Mesenchymal stem cell (in vitro differentiated cells and primary cell): ENCODE measurements around the gene ARL5C.

ENCODE experiments used
- DNase-seq: peaks from one replicate; pipeline ENCODE4 v3.0.0-alpha.2; 2013
- H2AFZ ChIP-seq: one replicate; pipeline ENCODE4 v1.6.1; 2013; ENCODE audit warnings: low read depth, mild to moderate bottlenecking, control low read depth, inconsistent platforms, low read length, moderate library complexity
- H2AK5ac ChIP-seq: 2 replicates; pipeline ENCODE4 v1.6.1; 2013; ENCODE audit warnings: low read length, moderate library complexity, mild to moderate bottlenecking, inconsistent platforms; ENCODE audit not compliant: severe bottlenecking
- H2BK120ac ChIP-seq: one replicate; pipeline ENCODE4 v1.6.1; 2013; ENCODE audit warnings: low read depth, mild to moderate bottlenecking, inconsistent platforms, low read length, moderate library complexity
- H2BK12ac ChIP-seq, 2 experiments: one replicate each; pipeline ENCODE4 v1.6.1; 2013; ENCODE audit warnings: inconsistent platforms in 2 of 2, low read length in 2 of 2, mild to moderate bottlenecking in 2 of 2, moderate library complexity in 2 of 2, control low read depth in 1 of 2
- H2BK15ac ChIP-seq: one replicate; pipeline ENCODE4 v1.6.1; 2013; ENCODE audit warnings: mild to moderate bottlenecking, low read depth, inconsistent platforms; ENCODE audit not compliant: poor library complexity, severe bottlenecking
- H2BK5ac ChIP-seq: 2 replicates; pipeline ENCODE4 v1.6.1; 2013; ENCODE audit warnings: low read depth, mild to moderate bottlenecking, low read length, control low read depth, inconsistent platforms; ENCODE audit not compliant: poor library complexity, severe bottlenecking
- H3K14ac ChIP-seq, 2 experiments: one replicate each; pipeline ENCODE4 v1.6.1; 2013; ENCODE audit warnings: inconsistent platforms in 2 of 2, low read length in 2 of 2, control low read depth in 1 of 2, mild to moderate bottlenecking in 1 of 2, moderate library complexity in 1 of 2
- H3K18ac ChIP-seq, 2 experiments: one replicate each; pipeline ENCODE4 v1.6.1; 2013; ENCODE audit warnings: inconsistent platforms in 2 of 2, low read length in 2 of 2, control low read depth in 1 of 2, low read depth in 1 of 2, mild to moderate bottlenecking in 1 of 2
- H3K23ac ChIP-seq, 2 experiments: one replicate each; pipeline ENCODE4 v1.6.1; 2013; ENCODE audit warnings: inconsistent platforms in 2 of 2, low read length in 2 of 2, mild to moderate bottlenecking in 2 of 2, moderate library complexity in 2 of 2, control low read depth in 1 of 2
- H3K27ac ChIP-seq: 2 replicates; pipeline ENCODE4 v1.5.1; 2013; ENCODE audit warnings: mild to moderate bottlenecking, moderate library complexity, low read length, control low read depth, inconsistent platforms; ENCODE audit not compliant: poor library complexity, severe bottlenecking
- H3K27me3 ChIP-seq, 2 experiments: 2 replicates each; pipeline versions ENCODE4 v1.6.1 to v1.7.0; 2013; ENCODE audit warnings: low read length in 2 of 2, mild to moderate bottlenecking in 2 of 2, moderate library complexity in 2 of 2, control low read depth in 1 of 2, inconsistent platforms in 1 of 2; ENCODE audit not compliant: control insufficient read depth in 1 of 2, insufficient read depth in 1 of 2
- H3K36me3 ChIP-seq, 2 experiments: 2 replicates each; pipeline versions ENCODE4 v1.6.1 to v1.7.0; 2013; ENCODE audit warnings: low read length in 2 of 2, control low read depth in 1 of 2, inconsistent platforms in 1 of 2, low read depth in 1 of 2, mild to moderate bottlenecking in 1 of 2; ENCODE audit not compliant: insufficient read depth in 2 of 2, control insufficient read depth in 1 of 2
- H3K4ac ChIP-seq, 2 experiments: one replicate each; pipeline ENCODE4 v1.6.1; 2013; ENCODE audit warnings: inconsistent platforms in 2 of 2, low read length in 2 of 2, mild to moderate bottlenecking in 2 of 2, moderate library complexity in 2 of 2, control low read depth in 1 of 2, low read depth in 1 of 2
- H3K4me1 ChIP-seq: 2 replicates; pipeline ENCODE4 v1.6.1; 2013; ENCODE audit warnings: low read depth, low read length, control low read depth; ENCODE audit not compliant: control insufficient read depth, insufficient read depth
- H3K4me2 ChIP-seq: 2 replicates; pipeline ENCODE4 v1.6.1; 2013; ENCODE audit warnings: low read length, mild to moderate bottlenecking, inconsistent platforms; ENCODE audit not compliant: poor library complexity, severe bottlenecking
- H3K4me3 ChIP-seq, 2 experiments: 2 replicates each; pipeline versions ENCODE4 v1.5.1 to v1.7.0; 2013; ENCODE audit warnings: low read length in 2 of 2, mild to moderate bottlenecking in 2 of 2, control low read depth in 1 of 2, low read depth in 1 of 2; ENCODE audit not compliant: insufficient read depth in 1 of 2
- H3K79me1 ChIP-seq: replicated peaks from 2 replicates; pipeline ENCODE4 v1.6.1; 2013; ENCODE audit warnings: mild to moderate bottlenecking, control low read depth, low read length, inconsistent platforms; ENCODE audit not compliant: poor library complexity, severe bottlenecking
- H3K9ac ChIP-seq: 2 replicates; pipeline ENCODE4 v1.7.0; 2013; ENCODE audit warnings: mild to moderate bottlenecking, low read length, moderate library complexity
- H3K9me3 ChIP-seq: 2 replicates; pipeline ENCODE4 v1.7.0; 2013; ENCODE audit warnings: mild to moderate bottlenecking, low read length; ENCODE audit not compliant: control insufficient read depth
- H4K8ac ChIP-seq: one replicate; pipeline ENCODE4 v1.6.1; 2013; ENCODE audit warnings: inconsistent platforms, mild to moderate bottlenecking, low read length, moderate library complexity
- H4K91ac ChIP-seq: one replicate; pipeline ENCODE4 v1.6.1; 2013; ENCODE audit warnings: mild to moderate bottlenecking, low read length, inconsistent platforms
- WGBS: methylation state at CpG from one replicate; pipeline ENCODE4 v1.1.7; 2013; ENCODE audit warnings: mixed read lengths; 5-methylcytosine and 5-hydroxymethylcytosine counted together

Gene ARL5C

GRCh38 chr17:39199820-39200069 is 33.8 kb upstream of the ARL5C start:
- H2AFZ ChIP-seq: no peak overlapping the region
- no peak overlapping the region for H4K91ac ChIP-seq
- H3K4me3 ChIP-seq: peak overlapping the region in 1 of 2 experiments; percentile 93
- peak overlapping the region; percentile 74 for H3K27ac ChIP-seq
- no peak overlapping the region for H3K14ac ChIP-seq
- WGBS: 4% methylated on average over 8 of the region's 10 CpGs
- H3K9me3 ChIP-seq: no peaks in the 10 kb centered on the region
- H4K8ac ChIP-seq: peak overlapping the region; percentile 81
- peaks cover 21% of the 10 kb centered on the region for H3K4me1 ChIP-seq
- H3K9ac ChIP-seq: peak overlapping the region; percentile 97
- no peak overlapping the region for H2BK15ac ChIP-seq
- H2BK12ac ChIP-seq: no peak overlapping the region
- H3K27me3 ChIP-seq: no peaks in the 10 kb centered on the region
- H2AK5ac ChIP-seq: peak overlapping the region; percentile 82
- H3K36me3 ChIP-seq: peaks cover 32 to 38% of the 10 kb centered on the region in 2 experiments
- no peak overlapping the region for H2BK5ac ChIP-seq
- no peak overlapping the region for H2BK120ac ChIP-seq
- no peak overlapping the region for H3K23ac ChIP-seq
- H3K4me2 ChIP-seq: peak overlapping the region; percentile 61
- peaks cover 17% of the 10 kb centered on the region for H3K79me1 ChIP-seq
- DNase-seq: peak; percentile 96
- H3K18ac ChIP-seq: no peak overlapping the region
- H3K4ac ChIP-seq: peak overlapping the region in 1 of 2 experiments; percentile 87

- H3K27ac ChIP-seq: peak overlapping the region; percentile 43
- H3K18ac ChIP-seq: peak overlapping the region; percentile 61 to 65
- H2BK12ac ChIP-seq: peak overlapping the region in 1 of 2 experiments; percentile 69
- H3K79me1 ChIP-seq: peaks cover 29% of the 10 kb centered on the region
- H3K4ac ChIP-seq: peak overlapping the region in 1 of 2 experiments; percentile 79
- no peak overlapping the region for H2BK5ac ChIP-seq
- no peak overlapping the region for H3K14ac ChIP-seq
- H2AFZ ChIP-seq: peak overlapping the region; percentile 29
- peak overlapping the region; percentile 86 for H3K4me2 ChIP-seq
- peak overlapping the region; percentile 91 for H4K8ac ChIP-seq
- peak overlapping the region; percentile 33 for H3K9ac ChIP-seq
- H3K9me3 ChIP-seq: no peaks in the 10 kb centered on the region
- peak overlapping the region; percentile 81 for H2AK5ac ChIP-seq
- peaks cover 23% of the 10 kb centered on the region for H3K4me1 ChIP-seq
- no peak overlapping the region for H2BK15ac ChIP-seq
- WGBS: 100% methylated on average over 1 of the region's 4 CpGs
- H2BK120ac ChIP-seq: no peak overlapping the region
- peaks cover 31 to 33% of the 10 kb centered on the region in 2 experiments for H3K36me3 ChIP-seq
- H3K23ac ChIP-seq: no peak overlapping the region
- H3K4me3 ChIP-seq: peak overlapping the region in 1 of 2 experiments; percentile 84
- no peaks in the 10 kb centered on the region for H3K27me3 ChIP-seq
- DNase-seq: no peak
- H4K91ac ChIP-seq: peak overlapping the region; percentile 59
Observed at GRCh38 chr17:39198186-39198566, 32.2 kb upstream of the ARL5C start.

- Histone ChIP-seq H3K18ac (peak within 1 kb of the TSS; percentile 65 to 89), H3K14ac (peak within 1 kb of the TSS in 1 of 2 experiments; percentile 45), H4K8ac (peak within 1 kb of the TSS; percentile 91), H3K9ac (peak within 1 kb of the TSS; percentile 85), H3K4me3 (peak within 1 kb of the TSS; percentile 72 to 84), H3K9me3 (no peaks in the 10 kb centered on the region), H4K91ac (peak within 1 kb of the TSS; percentile 59), H3K79me1 (peaks cover 30% of the 10 kb centered on the region), H2BK12ac (peak within 1 kb of the TSS; percentile 69 to 81), H3K23ac (peak within 1 kb of the TSS in 1 of 2 experiments; percentile 37), H3K27me3 (no peaks in the 10 kb centered on the region), H2BK120ac (peak within 1 kb of the TSS; percentile 64), H3K4ac (peak within 1 kb of the TSS in 1 of 2 experiments; percentile 98), H2AK5ac (peak within 1 kb of the TSS; percentile 81), H3K4me2 (peak within 1 kb of the TSS; percentile 91), H2BK15ac (peak within 1 kb of the TSS; percentile 23), H2BK5ac (no peak within 1 kb of the TSS), H3K36me3 (peaks cover 31 to 34% of the 10 kb centered on the region in 2 experiments), H3K4me1 (peaks cover 23% of the 10 kb centered on the region), H3K27ac (peak within 1 kb of the TSS; percentile 43), H2AFZ (peak within 1 kb of the TSS; percentile 29)
- DNase-seq: peak; percentile 82
- WGBS: 0% methylated on average over 26 of the region's 55 CpGs
Observed at GRCh38 chr17:39197380-39198185, 31.6 kb upstream of the ARL5C start, which contains the start of gene CACNB1. TSS of gene CACNB1 (minus strand) at chr17:39197669. CDS start at chr17:39197495, 174 bp downstream.

GRCh38 chr17:39196808-39197291 is 30.9 kb upstream of the ARL5C start:
- peak overlapping the region; percentile 91 for H3K4me2 ChIP-seq
- no peak overlapping the region for H2AK5ac ChIP-seq
- H3K27me3 ChIP-seq: no peaks in the 10 kb centered on the region
- H2BK15ac ChIP-seq: no peak overlapping the region
- H3K9me3 ChIP-seq: no peaks in the 10 kb centered on the region
- H4K8ac ChIP-seq: no peak overlapping the region
- H2AFZ ChIP-seq: no peak overlapping the region
- peak overlapping the region in 1 of 2 experiments; percentile 45 for H3K14ac ChIP-seq
- H2BK12ac ChIP-seq: peak overlapping the region in 1 of 2 experiments; percentile 81
- H3K79me1 ChIP-seq: peaks cover 34% of the 10 kb centered on the region
- WGBS: under 1% methylated on average over 19 of the region's 30 CpGs
- H3K4ac ChIP-seq: peak overlapping the region in 1 of 2 experiments; percentile 98
- H3K9ac ChIP-seq: peak overlapping the region; percentile 85
- no peak overlapping the region for H3K27ac ChIP-seq
- peak overlapping the region; percentile 72 to 84 for H3K4me3 ChIP-seq
- peak overlapping the region in 1 of 2 experiments; percentile 37 for H3K23ac ChIP-seq
- H4K91ac ChIP-seq: peak overlapping the region; percentile 25
- peaks cover 23% of the 10 kb centered on the region for H3K4me1 ChIP-seq
- peak overlapping the region; percentile 64 for H2BK120ac ChIP-seq
- no peak for DNase-seq
- peak overlapping the region; percentile 25 to 89 for H3K18ac ChIP-seq
- peaks cover 31 to 36% of the 10 kb centered on the region in 2 experiments for H3K36me3 ChIP-seq
- no peak overlapping the region for H2BK5ac ChIP-seq
